NCI-H2196 treated with DMSO at 0.1 percent for 48 hours (cell line): Measurements from ENCODE around the gene SEC24D.
"Not testable (repeated sequence)": the region's sequence is repeated elsewhere in the genome, so short reads cannot be mapped to it uniquely, and the experiment has no call there.

Experiments used
- DNase-seq: peaks from one replicate; lab custom pipeline; 2025; ENCODE audit not compliant: unreplicated experiment; lab: John Stamatoyannopoulos, UW

The SEC24D gene

GRCh38 chr4:118835571-118836300 is at the start of gene SEC24D:
SEC24D (minus strand) TSS chr4:118836126; CDS start chr4:118833696, 2,430 bp downstream.
- peak; percentile 23 for DNase-seq

- DNase-seq: no peak
These were observed 48.8 kb upstream of the SEC24D start for GRCh38 chr4:118884716-118885115.

- no peak for DNase-seq
These were observed 47.9 kb upstream of the SEC24D start for GRCh38 chr4:118883861-118884260.

GRCh38 chr4:118881512-118882146 is 45.7 kb upstream of the SEC24D start:
- no peak for DNase-seq

- no peak for DNase-seq
These were observed 43.5 kb upstream of the SEC24D start for GRCh38 chr4:118879409-118879808.

GRCh38 chr4:118878507-118878906 is 42.6 kb upstream of the SEC24D start:
- not testable (repeated sequence) for DNase-seq

GRCh38 chr4:118877797-118878196 is 41.9 kb upstream of the SEC24D start:
- DNase-seq: no peak

- no peak for DNase-seq
These were observed 36.3 kb upstream of the SEC24D start for GRCh38 chr4:118872181-118872580.

- DNase-seq: no peak
These were observed 33.9 kb upstream of the SEC24D start for GRCh38 chr4:118869808-118870342.

- DNase-seq: no peak
These were observed 31.6 kb upstream of the SEC24D start for GRCh38 chr4:118867311-118868067.

- DNase-seq: no peak
These were observed 30.5 kb upstream of the SEC24D start for GRCh38 chr4:118866442-118866841.

GRCh38 chr4:118865091-118865708 is 29.3 kb upstream of the SEC24D start:
- DNase-seq: peak; percentile 3

GRCh38 chr4:118858779-118859178 is 22.9 kb upstream of the SEC24D start:
- DNase-seq: no peak

- DNase-seq: no peak
These were observed 21.8 kb upstream of the SEC24D start for GRCh38 chr4:118857760-118858159.

- no peak for DNase-seq
These were observed 14.7 kb upstream of the SEC24D start for GRCh38 chr4:118850488-118851173.

- no peak for DNase-seq
These were observed 14.1 kb upstream of the SEC24D start for GRCh38 chr4:118849867-118850487.

- no peak for DNase-seq
These were observed 13.0 kb upstream of the SEC24D start for GRCh38 chr4:118848901-118849300.

- DNase-seq: no peak
These were observed 12.3 kb upstream of the SEC24D start for GRCh38 chr4:118848242-118848641.

- DNase-seq: no peak
These were observed 11.1 kb upstream of the SEC24D start for GRCh38 chr4:118846979-118847378.

- no peak for DNase-seq
These were observed 9.7 kb upstream of the SEC24D start for GRCh38 chr4:118845552-118846050.
